K562 (cell line): ENCODE results near the gene CEBPE. TPM values are rescaled to one million over a fixed set of nuclear protein-coding genes. Genes with fewer than 3 reads are reported as not detected.

Experiments
- ARID4B ChIP-seq: sonication (generic); formaldehyde crosslinking; IDR thresholded peaks from 2 replicates; pipeline ENCODE4 v1.8.0; 2022; ENCODE audit warnings: mild to moderate bottlenecking, missing genetic modification reagents
- CEBPB ChIP-seq: fragments of 450-650 bp; IDR thresholded peaks from 2 replicates; pipeline ENCODE4 v1.6.1; 2016; ENCODE audit warnings: missing genetic modification characterization, missing compliant biosample characterization
- ELK3 ChIP-seq: fragments of 450-650 bp; formaldehyde crosslinking; IDR thresholded peaks from 2 replicates; pipeline ENCODE4 v1.4.0; 2020; ENCODE audit warnings: mild to moderate bottlenecking
- FOSL1 ChIP-seq: fragments of 200-800 bp; sonication (Bioruptor generic); conservative IDR thresholded peaks from 2 replicates; pipeline ENCODE4 v1.6.1; 2016; ENCODE audit warnings: missing genetic modification characterization, missing compliant biosample characterization
- GABPB1 ChIP-seq: sonication (generic); formaldehyde crosslinking; IDR thresholded peaks from 2 replicates; pipeline ENCODE4 v1.8.0; 2022; ENCODE audit warnings: mild to moderate bottlenecking, missing genetic modification reagents
- HDAC1 ChIP-seq, 2 experiments: fragments of 450-650 bp; IDR thresholded peaks; 2 replicates each; pipeline ENCODE4 v1.6.1; 2016 to 2017; ENCODE audit warnings: inconsistent platforms in 1 of 2, mild to moderate bottlenecking in 1 of 2, moderate library complexity in 1 of 2
- HNRNPL ChIP-seq: fragments of 200-400 bp; formaldehyde crosslinking; IDR thresholded peaks from 2 replicates; pipeline ENCODE4 v1.6.1; 2017; ENCODE audit warnings: low read depth, mild to moderate bottlenecking, low read length
- HNRNPLL ChIP-seq: fragments of 200-400 bp; formaldehyde crosslinking; IDR thresholded peaks from 2 replicates; pipeline ENCODE4 v1.6.1; 2017; ENCODE audit warnings: low read length, low read depth, mild to moderate bottlenecking; ENCODE audit not compliant: poor library complexity, severe bottlenecking
- IRF2 ChIP-seq: sonication (generic); formaldehyde crosslinking; IDR thresholded peaks from 2 replicates; pipeline ENCODE4 v1.8.1; 2022; ENCODE audit warnings: mild to moderate bottlenecking, missing genetic modification reagents
- KLF6 ChIP-seq: fragments of 250-450 bp; sonication (Bioruptor Pico); IDR thresholded peaks from 2 replicates; pipeline ENCODE4 v1.4.0; 2020; ENCODE audit warnings: mild to moderate bottlenecking, moderate library complexity, borderline replicate concordance
- MCM3 ChIP-seq: fragments of 450-650 bp; IDR thresholded peaks from 2 replicates; pipeline ENCODE4 v1.6.1; 2016
- RBBP5 ChIP-seq: fragments of 200-600 bp; sonication (generic); IDR thresholded peaks from 2 replicates; pipeline ENCODE4 v1.6.1; 2012; ENCODE audit warnings: borderline replicate concordance, mild to moderate bottlenecking, low read length, control low read depth, inconsistent platforms; ENCODE audit not compliant: insufficient read depth, poor library complexity, severe bottlenecking
- SIRT6 ChIP-seq: IDR thresholded peaks from one replicate; pipeline ENCODE4 v1.6.1; 2012; ENCODE audit warnings: low read depth, mild to moderate bottlenecking, control low read depth, inconsistent platforms, low read length, moderate library complexity
- TGIF2 ChIP-seq: sonication (generic); formaldehyde crosslinking; IDR thresholded peaks from 2 replicates; pipeline ENCODE4 v1.8.1; 2022; ENCODE audit warnings: mild to moderate bottlenecking, missing genetic modification reagents, moderate library complexity
- TRIM28 ChIP-seq: fragments of 450-650 bp; IDR thresholded peaks from 2 replicates; pipeline ENCODE4 v1.6.1; 2017
- ZFX ChIP-seq: sonication (generic); formaldehyde crosslinking; IDR thresholded peaks from 2 replicates; pipeline ENCODE4 v1.8.0; 2022; ENCODE audit warnings: mild to moderate bottlenecking, missing genetic modification reagents, moderate library complexity
- ZNF175 ChIP-seq: fragments of 200-800 bp; sonication (Bioruptor generic); IDR thresholded peaks from 2 replicates; pipeline ENCODE4 v1.6.1; 2016; ENCODE audit warnings: low read depth, mild to moderate bottlenecking, missing genetic modification characterization, missing compliant biosample characterization
- ZNF280A ChIP-seq: fragments of 450-650 bp; IDR thresholded peaks from 2 replicates; pipeline ENCODE4 v1.6.1; 2018; ENCODE audit warnings: mild to moderate bottlenecking, low read depth; ENCODE audit not compliant: partially characterized antibody
- ZNF316 ChIP-seq: fragments of 450-650 bp; IDR thresholded peaks from 2 replicates; pipeline ENCODE4 v1.6.1; 2016
- ZNF347 ChIP-seq: fragments of 450-650 bp; formaldehyde crosslinking; IDR thresholded peaks from 2 replicates; pipeline ENCODE4 v1.4.0; 2020; ENCODE audit warnings: low read depth, mild to moderate bottlenecking, moderate library complexity
- ZNF707 ChIP-seq: fragments of 250-450 bp; sonication (Bioruptor Pico); conservative IDR thresholded peaks from 2 replicates; pipeline ENCODE4 v1.8.0; 2022; ENCODE audit warnings: inconsistent platforms, mild to moderate bottlenecking, moderate library complexity
- ZNF75A ChIP-seq: fragments of 450-650 bp; formaldehyde crosslinking; IDR thresholded peaks from 2 replicates; pipeline ENCODE4 v1.4.0; 2020; ENCODE audit warnings: mild to moderate bottlenecking
- ZNF77 ChIP-seq: fragments of 250-450 bp; sonication (Bioruptor Pico); IDR thresholded peaks from 2 replicates; pipeline ENCODE4 v1.5.0; 2020
- polyA plus RNA-seq, 8 experiments: library from polyadenylated mRNA; depleted of rRNA in 4 of 8; stranded (reverse) in 5 of 8; unstranded in 3 of 8; fragments of >200 nt; fragmentation: Nextera tagmentation in 2 of 8; fragmentation: Illumina TruSeq in 1 of 8; extraction: Ambion mirVana in 2 of 8; extraction: Trizol in 1 of 8; gene quantifications; 2 replicates each; pipeline versions ENCODE4 v1.2.1 to v1.2.3, GENCODE V29; 2011 to 2014; ENCODE audit warnings: inconsistent platforms in 1 of 8, missing spikeins in 1 of 8
- total RNA-seq, 7 experiments: library from RNA; depleted of rRNA in 6 of 7; stranded (reverse); fragments of >200 nt in 6 of 7; fragmentation: Illumina TruSeq in 2 of 7; extraction: Trizol in 2 of 7; gene quantifications; 2 replicates each; pipeline versions ENCODE4 v1.2.1 to v1.2.3, GENCODE V29; 2011 to 2021; ENCODE audit warnings: low replicate concordance in 1 of 7

CEBPE gene
- total and polyA plus RNA-seq, 9 of the 15 experiments (the other 6 are each of a cell fraction or from before 2014, with no cell fraction given) = 0.09 to 0.15 (median 0.13) TPM; not detected in 6

GRCh38 chr14:23120541-23121251 lies 1.6 kb upstream of the CEBPE start (continued):
- no peak for TF ChIP-seq ZNF707 (CRISPR knock-in tag)
- TF ChIP-seq HDAC1 (IDR thresholded peaks at IDR 0.05) = no peak
- peak; percentile 38; the same call in 1 of the 2 replicates for TF ChIP-seq ZNF175 (CRISPR knock-in tag)
- TF ChIP-seq ZNF75A (CRISPR knock-in tag) = no peak
- no peak for TF ChIP-seq CEBPB (tag)
- no peak for TF ChIP-seq ARID4B (CRISPR knock-in tag)
- TF ChIP-seq TGIF2 = no peak
- TF ChIP-seq HNRNPLL = no peak
- no peak for TF ChIP-seq SIRT6
- TF ChIP-seq HNRNPL = no peak
- no peak for TF ChIP-seq ZFX
- no peak for TF ChIP-seq KLF6 (CRISPR knock-in tag)
- TF ChIP-seq IRF2 = no peak
- TF ChIP-seq ELK3 (CRISPR knock-in tag) = no peak
- TF ChIP-seq TRIM28 = no peak
- TF ChIP-seq ZNF347 (CRISPR knock-in tag) = no peak
- peak; percentile 77 for TF ChIP-seq GABPB1
- no peak for TF ChIP-seq ZNF280A
- TF ChIP-seq ZNF316 = no peak
- no peak for TF ChIP-seq RBBP5
- no peak for TF ChIP-seq MCM3
- peak; percentile 38; the same call in 1 of the 2 replicates for TF ChIP-seq FOSL1
- no peak for TF ChIP-seq ZNF77
